Activated CD4-positive, alpha-beta T cell treated with anti-CD3 and anti-CD28 coated beads for 36 hours (primary cell): Measurements from ENCODE around the gene YIF1B. TPM values are rescaled to one million over a fixed set of nuclear protein-coding genes. Genes with fewer than 3 reads are reported as not detected.
A peak's percentile ranks its signal among the peaks of the same experiment; 100 is the strongest.

Experiments
- ATAC-seq: fragments of 200-7000 bp; cut with Tn5 transposase; one replicate; pipeline ENCODE4 v1.10.0; 2021; ENCODE audit warnings: mild to moderate bottlenecking, moderate library complexity
- CTCF ChIA-PET: fragments of 350-600 bp; sonication (Branson Sonifier 250); formaldehyde crosslinking; loops from one replicate; lab custom pipeline; 2021; ENCODE audit warnings: antibody characterized with exemption; lab: Charles Lee
- POLR2A ChIA-PET: fragments of 350-600 bp; sonication (Branson Sonifier 250); formaldehyde crosslinking; loops from one replicate; lab custom pipeline; 2021; ENCODE audit warnings: antibody characterized with exemption, inconsistent platforms; lab: Charles Lee
- DNase-seq: peaks from one replicate; pipeline ENCODE4 v3.0.0-alpha.2; 2020
- H3K27ac Mint-ChIP-seq: one replicate; pipeline ENCODE4 v1.8.0; 2021; ENCODE audit warnings: mixed read lengths
- H3K27me3 Mint-ChIP-seq: one replicate; pipeline ENCODE4 v1.8.0; 2021; ENCODE audit warnings: mixed read lengths
- H3K36me3 Mint-ChIP-seq: one replicate; pipeline ENCODE4 v1.8.0; 2021; ENCODE audit warnings: low read depth, mixed read lengths
- H3K4me1 Mint-ChIP-seq: one replicate; pipeline ENCODE4 v1.8.0; 2021; ENCODE audit warnings: mixed read lengths
- H3K4me3 Mint-ChIP-seq: one replicate; pipeline ENCODE4 v1.8.0; 2021; ENCODE audit warnings: mild to moderate bottlenecking, moderate library complexity, mixed read lengths
- H3K9me3 Mint-ChIP-seq: one replicate; pipeline ENCODE4 v1.8.0; 2021; ENCODE audit warnings: low read depth, mixed read lengths
- intact Hi-C, 2 experiments: fragments of 100-400 bp; cut with DNase I in 1 of 2; cut with micrococcal nuclease in 1 of 2; formaldehyde crosslinking; loops; one replicate each; pipeline versions ENCODE4 v1.14.2 to v1.15.1; 2022 to 2024; cut with DNase I, micrococcal nuclease
- total RNA-seq, 2 experiments: library from RNA; stranded (reverse); gene quantifications; one replicate each; pipeline ENCODE4 v1.2.3, GENCODE V29; 2021

YIF1B gene
- total RNA-seq, 2 experiments from 2014 or later: 76.3 to 90.1 TPM

- DNase-seq (no peak), ATAC-seq (no peak)
- ChIA-PET POLR2A (no interaction called here), CTCF (interaction anchor here (0.6 to 3.3 kb wide), 4 partner anchors 18 to 554 kb away, joined by 3 to 13 read pairs (median 8); no protein-coding TSS in a partner anchor)
- H3K27me3 Mint-ChIP-seq: no peaks in the 10 kb centered on the region
- no peak overlapping the region for H3K27ac Mint-ChIP-seq
- intact Hi-C loops: no loop called here
- H3K4me1 Mint-ChIP-seq: peaks cover 6% of the 10 kb centered on the region
- peaks cover 3% of the 10 kb centered on the region for H3K36me3 Mint-ChIP-seq
- no peak overlapping the region for H3K4me3 Mint-ChIP-seq
- no peaks in the 10 kb centered on the region for H3K9me3 Mint-ChIP-seq
Measured at GRCh38 chr19:38333245-38333644, 17.5 kb upstream of the YIF1B start.

- ChIA-PET CTCF (interaction anchor here (0.8 to 2.4 kb wide), 2 partner anchors 11 to 98 kb away, joined by 3 to 12 read pairs; no protein-coding TSS in a partner anchor), POLR2A (no interaction called here)
- H3K27me3 Mint-ChIP-seq: no peaks in the 10 kb centered on the region
- H3K4me3 Mint-ChIP-seq: no peak overlapping the region
- no peak overlapping the region for H3K27ac Mint-ChIP-seq
- no peak for DNase-seq
- no peaks in the 10 kb centered on the region for H3K4me1 Mint-ChIP-seq
- ATAC-seq: no peak
- no peaks in the 10 kb centered on the region for H3K9me3 Mint-ChIP-seq
- peaks cover 13% of the 10 kb centered on the region for H3K36me3 Mint-ChIP-seq
- intact Hi-C loops: no loop called here
Measured at GRCh38 chr19:38331728-38332127, 16.0 kb upstream of the YIF1B start.

- CTCF ChIA-PET: no interaction called here
- no peaks in the 10 kb centered on the region for H3K4me1 Mint-ChIP-seq
- H3K4me3 Mint-ChIP-seq: no peak overlapping the region
- no peaks in the 10 kb centered on the region for H3K9me3 Mint-ChIP-seq
- POLR2A ChIA-PET: no interaction called here
- no peak overlapping the region for H3K27ac Mint-ChIP-seq
- intact Hi-C loops: no loop called here
- H3K27me3 Mint-ChIP-seq: no peaks in the 10 kb centered on the region
- DNase-seq (no peak), ATAC-seq (no peak)
- H3K36me3 Mint-ChIP-seq: peaks cover 25% of the 10 kb centered on the region
Measured at GRCh38 chr19:38329651-38330050, 13.9 kb upstream of the YIF1B start.

- intact Hi-C loops: no loop called here
- Mint-ChIP-seq H3K4me3 (no peak overlapping the region), H3K27ac (no peak overlapping the region), H3K9me3 (no peaks in the 10 kb centered on the region), H3K27me3 (no peaks in the 10 kb centered on the region), H3K4me1 (peaks cover 8% of the 10 kb centered on the region), H3K36me3 (peaks cover 27% of the 10 kb centered on the region)
- ChIA-PET CTCF (no interaction called here), POLR2A (no interaction called here)
- ATAC-seq (no peak), DNase-seq (no peak)
Measured at GRCh38 chr19:38326591-38326990, 10.8 kb upstream of the YIF1B start.

GRCh38 chr19:38324431-38324830, 8.7 kb upstream of the YIF1B start:
- ChIA-PET POLR2A (no interaction called here), CTCF (interaction anchor here (0.7 kb wide), 1 partner anchor 420 kb away, joined by 3 read pairs; no protein-coding TSS in a partner anchor)

GRCh38 chr19:38323291-38323690, 7.5 kb upstream of the YIF1B start:
- POLR2A ChIA-PET: no interaction called here
- CTCF ChIA-PET: no interaction called here
- ATAC-seq (no peak), DNase-seq (no peak)
- H3K9me3 Mint-ChIP-seq: no peaks in the 10 kb centered on the region
- H3K27ac Mint-ChIP-seq: no peak overlapping the region
- no peaks in the 10 kb centered on the region for H3K27me3 Mint-ChIP-seq
- no peak overlapping the region for H3K4me3 Mint-ChIP-seq
- peaks cover 24% of the 10 kb centered on the region for H3K36me3 Mint-ChIP-seq
- H3K4me1 Mint-ChIP-seq: peaks cover 28% of the 10 kb centered on the region
- intact Hi-C loops: no loop called here

More at GRCh38 chr19:38324431-38324830, 8.7 kb upstream of the YIF1B start:
- intact Hi-C loops: no loop called here
- H3K27me3 Mint-ChIP-seq: no peaks in the 10 kb centered on the region
- H3K4me1 Mint-ChIP-seq: peaks cover 21% of the 10 kb centered on the region
- no peaks in the 10 kb centered on the region for H3K9me3 Mint-ChIP-seq
- DNase-seq: no peak
- peaks cover 25% of the 10 kb centered on the region for H3K36me3 Mint-ChIP-seq
- H3K27ac Mint-ChIP-seq: no peak overlapping the region
- no peak overlapping the region for H3K4me3 Mint-ChIP-seq
- no peak for ATAC-seq

- DNase-seq (no peak), ATAC-seq (no peak)
- Mint-ChIP-seq H3K9me3 (no peaks in the 10 kb centered on the region), H3K27me3 (no peaks in the 10 kb centered on the region), H3K36me3 (peaks cover 14% of the 10 kb centered on the region), H3K27ac (no peak overlapping the region), H3K4me1 (peaks cover 37% of the 10 kb centered on the region), H3K4me3 (peak overlapping the region; percentile 28)
- ChIA-PET CTCF (interaction anchor here (1.1 to 4.0 kb wide), 2 partner anchors 76 to 87 kb away, joined by 3 to 21 read pairs; no protein-coding TSS in a partner anchor), POLR2A (no interaction called here)
- intact Hi-C loops: no loop called here
Measured at GRCh38 chr19:38321646-38322196, 6.0 kb upstream of the YIF1B start.

- Mint-ChIP-seq H3K27me3 (no peaks in the 10 kb centered on the region), H3K36me3 (peaks cover 6% of the 10 kb centered on the region), H3K9me3 (no peaks in the 10 kb centered on the region), H3K27ac (no peak overlapping the region), H3K4me3 (peak overlapping the region; percentile 75), H3K4me1 (peaks cover 40% of the 10 kb centered on the region)
- ChIA-PET POLR2A (no interaction called here), CTCF (interaction anchor here (0.6 to 4.0 kb wide), 4 partner anchors 11 to 419 kb away, joined by 3 to 21 read pairs (median 4); no protein-coding TSS in a partner anchor)
- intact Hi-C loops: loop anchor here in 1 of 2 experiments (1.0 kb wide), 1 partner anchor 57 kb away; the partner anchor contains the start of gene SPINT2
- no peak for DNase-seq
- ATAC-seq: no peak
Measured at GRCh38 chr19:38320969-38321339, 5.2 kb upstream of the YIF1B start.

GRCh38 chr19:38319421-38320258, 3.9 kb upstream of the YIF1B start, which contains the start of gene KCNK6:
Gene KCNK6, plus strand, starts transcription at chr19:38319845. Its CDS starts 106 bp downstream, at chr19:38319951.
- intact Hi-C loops: loop anchor here (1.0 to 5.0 kb wide), 7 partner anchors 55 to 1472 kb away; partner anchors contain the start of genes SPINT2 (in 2 of the 2), ZFP30 (in 1 of the 2), ZNF569 (in 1 of the 2) and ZNF570 (in 1 of the 2)
- Mint-ChIP-seq H3K9me3 (no peaks in the 10 kb centered on the region), H3K4me3 (peak within 1 kb of the TSS; percentile 75), H3K36me3 (peaks cover 2% of the 10 kb centered on the region), H3K4me1 (peaks cover 45% of the 10 kb centered on the region), H3K27ac (peak within 1 kb of the TSS; percentile 72), H3K27me3 (no peaks in the 10 kb centered on the region)
- CTCF ChIA-PET: interaction anchor here (0.6 to 4.0 kb wide), 9 partner anchors 15 to 423 kb away, joined by 3 to 21 read pairs (median 4); no protein-coding TSS in a partner anchor
- POLR2A ChIA-PET: no interaction called here
- ATAC-seq (peak; percentile 3), DNase-seq (peak; percentile 64)

GRCh38 chr19:38318660-38319059, 2.9 kb upstream of the YIF1B start:
- DNase-seq (no peak), ATAC-seq (no peak)
- H3K9me3 Mint-ChIP-seq: no peaks in the 10 kb centered on the region
- H3K4me3 Mint-ChIP-seq: peak overlapping the region; percentile 75
- H3K27me3 Mint-ChIP-seq: no peaks in the 10 kb centered on the region
- intact Hi-C loops: loop anchor here (5.0 kb wide), 6 partner anchors 56 to 1471 kb away; partner anchors contain the start of genes SPINT2 (in 1 of the 2), ZFP30 (in 1 of the 2), ZNF569 (in 1 of the 2) and ZNF570 (in 1 of the 2)
- H3K36me3 Mint-ChIP-seq: no peaks in the 10 kb centered on the region
- ChIA-PET POLR2A (no interaction called here), CTCF (interaction anchor here (1.2 to 4.0 kb wide), 6 partner anchors 16 to 419 kb away, joined by 4 to 21 read pairs (median 6); partner anchors contain the start of gene CATSPERG)
- no peak overlapping the region for H3K27ac Mint-ChIP-seq
- peaks cover 47% of the 10 kb centered on the region for H3K4me1 Mint-ChIP-seq

GRCh38 chr19:38317104-38317612, 1.4 kb upstream of the YIF1B start:
- H3K27ac Mint-ChIP-seq: peak overlapping the region; percentile 92
- H3K4me3 Mint-ChIP-seq: peak overlapping the region; percentile 94
- peaks cover 44% of the 10 kb centered on the region for H3K4me1 Mint-ChIP-seq
- no peaks in the 10 kb centered on the region for H3K9me3 Mint-ChIP-seq
- no peak for ATAC-seq
- intact Hi-C loops: loop anchor here (5.0 kb wide), 6 partner anchors 55 to 1470 kb away; partner anchors contain the start of genes SPINT2 (in 1 of the 2), ZFP30 (in 1 of the 2), ZNF569 (in 1 of the 2) and ZNF570 (in 1 of the 2)
- DNase-seq: peak; percentile 43
- no peaks in the 10 kb centered on the region for H3K27me3 Mint-ChIP-seq
- ChIA-PET POLR2A (no interaction called here), CTCF (interaction anchor here (1.5 kb wide), 1 partner anchor 18 kb away, joined by 8 read pairs; the partner anchor contains the start of gene CATSPERG)
- H3K36me3 Mint-ChIP-seq: no peaks in the 10 kb centered on the region
